TTC549 (cell line): Measurements from ENCODE around the gene FNDC1.

Source experiments
- FAIRE-seq: peaks from 2 replicates; lab custom pipeline; 2012; peaks lifted over from hg19 to GRCh38; lab: Jason Lieb, UNC

Gene FNDC1

GRCh38 chr6:159161839-159162238, 7.4 kb upstream of the FNDC1 start:
- no peak for FAIRE-seq

GRCh38 chr6:159163901-159164370, 5.3 kb upstream of the FNDC1 start:
- no peak for FAIRE-seq

GRCh38 chr6:159168536-159169192, 536 bp upstream of the FNDC1 start:
- no peak for FAIRE-seq

DNA sequence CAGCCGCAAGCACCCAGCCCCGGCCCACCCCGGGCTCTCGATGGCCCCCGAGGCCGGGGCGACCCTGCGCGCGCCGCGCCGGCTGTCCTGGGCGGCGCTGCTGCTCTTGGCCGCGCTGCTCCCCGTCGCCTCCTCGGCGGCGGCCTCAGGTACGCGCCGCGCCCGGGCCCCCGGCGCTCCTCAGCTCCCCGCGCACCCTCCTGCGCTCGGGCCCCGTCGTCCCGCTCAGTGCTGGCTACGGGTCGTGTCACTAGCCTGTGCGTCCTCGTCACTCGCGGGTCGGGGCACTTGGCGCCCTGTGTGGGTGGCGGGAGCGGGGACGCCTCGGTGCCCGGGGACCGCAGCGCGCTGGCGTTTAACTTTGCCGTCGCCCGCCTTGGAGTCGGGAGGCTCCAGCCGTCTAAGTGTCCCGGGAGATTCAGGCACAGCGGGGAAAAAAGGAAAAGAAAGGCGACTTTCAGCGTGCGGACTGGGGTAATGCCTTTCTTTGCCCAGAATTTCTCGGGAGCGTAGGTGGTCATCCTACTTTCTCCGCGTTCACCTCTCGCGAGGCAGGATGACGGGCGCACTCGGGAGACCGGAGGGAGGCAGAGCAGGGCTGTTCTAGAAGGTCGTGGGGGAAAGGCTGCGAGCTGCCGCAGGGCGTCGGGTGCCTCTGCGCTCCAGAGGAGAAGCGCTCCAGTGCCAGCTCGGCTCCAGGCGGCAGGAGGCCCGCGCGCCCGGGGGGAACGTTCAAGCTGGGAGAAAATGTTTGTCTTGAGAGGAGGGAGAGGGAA, 545 bp downstream of the FNDC1 start:
- FAIRE-seq = no peak

DNA sequence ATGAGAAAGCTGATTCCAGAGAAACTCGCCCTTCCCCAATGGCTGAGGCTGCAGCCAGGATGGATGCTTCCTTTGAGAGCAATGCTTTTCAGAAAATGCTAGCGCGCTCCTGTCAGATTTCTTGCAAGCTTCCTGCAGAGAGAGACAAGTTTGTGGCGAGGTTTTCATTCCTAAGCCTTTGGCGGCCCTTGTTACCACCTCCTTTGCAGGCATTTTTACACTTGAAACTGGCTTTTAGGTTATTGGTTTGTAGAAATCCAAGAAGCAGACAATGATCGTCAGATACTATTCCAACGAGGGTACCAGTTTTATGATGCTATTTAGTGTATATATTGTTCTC, 1.1 kb downstream of the FNDC1 start:
- no peak for FAIRE-seq

DNA sequence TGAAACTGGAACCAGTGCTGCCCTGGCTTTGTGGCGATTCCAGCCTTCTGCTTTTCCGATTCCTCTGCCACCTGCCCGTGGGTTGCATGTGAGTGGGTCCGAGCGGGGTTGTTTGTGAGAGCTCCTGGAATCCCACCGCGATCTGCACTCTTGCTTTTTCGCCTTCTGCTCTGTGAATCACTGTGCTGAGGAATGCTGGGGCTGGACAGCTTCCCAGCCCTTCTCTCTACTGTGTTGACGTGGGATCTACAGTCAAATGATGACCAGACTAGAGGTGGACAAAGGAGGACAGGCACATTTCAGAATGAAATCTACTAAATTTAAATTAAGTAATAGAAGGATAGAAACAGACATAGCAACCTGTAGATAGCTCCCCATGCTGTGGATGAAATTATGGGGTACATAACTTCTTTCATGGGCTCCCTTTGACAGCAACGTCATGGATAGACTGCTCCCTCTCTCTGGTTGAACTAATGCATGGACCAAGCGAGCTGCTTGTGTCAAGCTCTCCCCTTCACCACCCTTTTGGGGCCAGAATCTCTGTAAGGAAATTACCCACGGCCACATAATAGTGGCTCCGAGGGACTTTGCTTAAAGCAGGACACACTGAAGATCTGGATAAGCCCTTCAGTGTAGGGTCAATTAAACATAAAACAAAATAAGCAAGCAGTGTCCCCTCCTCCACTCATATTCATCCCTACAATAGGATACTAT, 2.0 kb downstream of the FNDC1 start:
- FAIRE-seq = no peak

DNA sequence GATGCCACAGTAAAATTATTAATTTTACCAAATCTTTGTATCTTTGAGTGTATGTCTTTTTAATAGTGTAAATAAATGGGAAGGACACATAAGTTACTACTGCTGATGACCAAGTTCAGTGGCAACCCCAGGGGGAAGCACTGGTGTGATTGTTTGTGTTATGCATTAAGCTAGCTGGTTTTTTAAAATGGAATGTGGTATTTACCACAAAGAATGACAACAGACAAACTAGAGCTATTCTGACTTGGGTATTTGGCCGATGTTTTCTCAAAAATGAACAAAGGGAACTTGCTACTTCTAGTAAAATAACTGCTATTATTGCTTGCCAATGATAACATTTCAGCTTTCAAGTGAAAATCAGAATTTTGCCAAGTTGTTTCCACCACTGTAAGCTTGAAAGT, 2.9 kb downstream of the FNDC1 start:
- FAIRE-seq = no peak

DNA sequence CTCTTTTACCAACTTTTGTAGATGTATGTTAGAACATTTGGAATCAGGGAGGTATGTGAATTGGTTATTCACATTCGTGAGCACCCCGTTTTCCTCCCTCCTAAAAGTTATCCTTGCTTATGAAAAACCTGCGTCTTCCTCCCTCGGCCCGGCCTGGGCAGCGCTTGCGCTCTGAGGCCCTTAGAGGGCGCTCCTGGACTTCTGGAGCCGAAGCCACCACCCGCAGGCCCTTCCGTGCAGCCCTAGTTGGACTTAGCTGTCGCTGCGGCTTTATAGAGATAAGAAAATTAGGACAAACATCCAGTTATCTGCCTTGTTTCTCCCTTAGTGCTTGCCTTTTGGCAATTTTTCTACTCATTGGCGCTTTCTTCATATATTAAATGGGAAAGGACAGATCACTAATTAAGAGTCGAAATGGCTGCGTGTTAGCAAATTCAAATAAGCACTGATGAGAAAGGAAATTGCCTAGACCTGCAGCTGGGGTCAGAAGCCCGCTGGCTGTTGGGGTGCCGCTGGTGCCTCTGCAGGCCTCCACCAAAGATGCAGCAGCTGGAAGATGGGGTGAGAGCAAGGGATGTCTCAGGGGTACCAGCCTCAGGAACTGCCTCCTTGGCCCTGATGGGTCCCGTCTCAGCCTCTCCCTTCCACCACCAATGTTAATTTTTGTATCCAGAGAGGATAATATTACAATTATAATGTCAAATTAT, 5.2 kb downstream of the FNDC1 start:
- FAIRE-seq = no peak

DNA sequence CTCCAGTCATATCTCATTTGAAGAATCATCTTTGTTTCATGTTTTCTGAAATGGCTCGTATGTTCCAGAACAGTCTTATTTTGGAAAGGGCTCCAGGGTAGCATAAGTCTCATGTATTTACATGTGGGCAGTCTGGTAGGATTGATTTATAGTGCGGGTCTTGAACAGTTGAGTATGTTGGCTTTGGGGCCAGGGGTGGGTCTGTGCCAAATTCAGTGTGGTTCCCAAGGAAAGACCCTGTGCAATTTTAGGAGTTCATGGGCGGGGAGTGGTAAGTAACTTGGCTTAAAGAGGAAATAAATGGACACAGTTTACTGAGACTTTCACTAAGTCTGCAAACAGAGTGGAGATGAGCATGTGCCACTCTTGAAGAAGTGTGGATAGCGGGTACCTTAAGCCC, 7.7 kb downstream of the FNDC1 start:
- no peak for FAIRE-seq

- FAIRE-seq = no peak
Observed at GRCh38 chr6:159178847-159179246, 9.6 kb downstream of the FNDC1 start.

- FAIRE-seq = no peak
Observed at GRCh38 chr6:159180001-159180400, 10.8 kb downstream of the FNDC1 start.

GRCh38 chr6:159181914-159182313, 12.7 kb downstream of the FNDC1 start:
- no peak for FAIRE-seq

DNA sequence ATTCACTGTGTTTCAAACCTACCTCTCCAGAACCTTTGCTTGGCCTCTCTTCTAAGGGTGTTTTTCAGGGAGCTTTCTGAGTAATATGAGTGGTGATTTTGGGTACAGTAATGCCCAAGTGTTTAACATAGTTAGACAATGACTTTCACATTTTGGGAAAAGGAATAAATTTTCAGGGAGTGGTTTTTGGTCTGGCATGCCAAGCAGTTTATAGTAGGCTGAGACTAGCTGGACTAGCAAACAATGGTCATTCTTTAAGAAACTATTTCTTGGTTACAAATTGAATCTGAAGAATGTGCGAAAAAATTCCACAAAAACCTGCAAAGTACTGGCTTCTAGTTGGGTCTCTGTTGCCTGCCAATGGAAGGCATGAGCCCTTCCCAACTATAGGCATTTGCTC, 15.4 kb downstream of the FNDC1 start:
- no peak for FAIRE-seq

GRCh38 chr6:159190460-159190859, 21.3 kb downstream of the FNDC1 start:
- no peak for FAIRE-seq

GRCh38 chr6:159193923-159194322, 24.7 kb downstream of the FNDC1 start:
- no peak for FAIRE-seq

GRCh38 chr6:159194421-159194820, 25.2 kb downstream of the FNDC1 start:
- FAIRE-seq = no peak

DNA sequence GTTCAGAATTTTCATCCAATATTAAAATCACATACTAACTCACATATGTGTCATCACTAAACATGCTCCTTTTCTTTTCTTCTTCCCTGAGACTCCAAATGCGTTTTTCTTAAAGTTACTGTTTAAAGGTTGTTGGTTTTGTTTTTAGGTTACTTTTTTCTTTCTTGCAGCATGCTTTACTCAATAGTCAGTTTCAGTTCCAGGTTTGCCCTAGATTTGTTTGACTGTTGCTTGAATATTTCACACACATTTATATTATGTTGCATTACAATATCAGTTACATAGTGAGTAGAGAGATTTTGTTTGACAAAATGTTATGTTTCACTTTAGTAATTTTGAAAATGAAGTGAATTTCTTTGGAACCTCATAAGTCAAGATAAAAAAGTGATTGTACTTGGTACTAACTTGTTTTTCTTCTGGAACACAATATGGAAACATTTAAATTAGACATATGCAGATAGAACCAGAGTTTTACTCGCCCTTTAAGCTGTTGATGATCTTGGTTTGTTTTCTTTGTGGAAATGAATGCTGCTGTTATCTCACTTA, 27.3 kb downstream of the FNDC1 start:
- FAIRE-seq = no peak

DNA sequence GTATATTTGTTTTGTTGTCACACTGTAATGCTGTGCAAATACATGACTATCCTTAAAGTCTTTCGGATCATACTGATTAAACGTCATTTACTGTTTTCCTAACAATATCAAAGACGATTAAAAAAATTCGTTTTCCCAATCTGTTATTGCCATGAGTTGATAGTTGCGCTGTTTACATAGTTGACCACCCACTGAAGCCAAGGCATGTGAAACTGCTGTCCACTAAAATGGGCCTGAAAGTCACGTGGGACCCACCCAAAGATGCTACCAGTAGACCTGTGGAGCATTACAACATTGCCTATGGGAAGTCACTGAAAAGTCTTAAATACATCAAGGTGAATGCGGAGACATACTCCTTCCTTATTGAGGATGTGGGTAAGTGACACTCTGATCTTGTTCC, 28.1 kb downstream of the FNDC1 start:
- no peak for FAIRE-seq

GRCh38 chr6:159201336-159201735, 32.1 kb downstream of the FNDC1 start:
- FAIRE-seq = no peak

DNA sequence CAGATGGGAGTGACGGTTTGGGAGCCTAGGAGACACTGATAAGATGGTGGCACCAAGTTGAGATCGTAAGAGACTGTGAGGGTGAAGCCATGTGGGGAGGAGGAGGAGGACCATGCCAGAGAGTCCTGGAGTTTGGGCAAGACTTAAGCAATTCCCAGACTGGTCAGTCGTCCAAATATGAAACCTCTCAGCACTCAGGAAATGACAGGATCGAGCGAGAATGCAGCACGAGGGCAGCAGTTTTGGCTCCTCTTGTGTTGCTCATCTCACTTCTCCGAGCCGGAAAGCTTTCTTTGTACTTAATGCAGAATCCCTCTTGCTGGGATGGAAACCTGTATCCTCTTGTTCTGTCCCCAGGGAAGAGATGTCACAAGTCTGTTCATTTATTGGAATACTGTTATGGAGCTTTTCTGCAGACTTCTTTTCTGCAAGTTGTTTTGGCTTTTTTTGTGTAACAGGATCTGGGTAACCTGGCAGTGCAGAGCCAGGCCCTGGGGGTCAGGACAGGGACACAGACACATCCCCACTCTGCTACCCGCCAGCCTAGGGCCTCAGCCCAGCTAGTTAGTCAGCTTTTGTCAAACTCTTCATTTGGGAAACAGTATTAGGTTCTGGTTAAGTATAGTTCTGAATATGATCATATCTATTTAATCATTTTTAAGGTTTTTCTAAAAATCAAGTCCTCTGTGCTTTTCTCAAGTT, 34.3 kb downstream of the FNDC1 start:
- FAIRE-seq = no peak

DNA sequence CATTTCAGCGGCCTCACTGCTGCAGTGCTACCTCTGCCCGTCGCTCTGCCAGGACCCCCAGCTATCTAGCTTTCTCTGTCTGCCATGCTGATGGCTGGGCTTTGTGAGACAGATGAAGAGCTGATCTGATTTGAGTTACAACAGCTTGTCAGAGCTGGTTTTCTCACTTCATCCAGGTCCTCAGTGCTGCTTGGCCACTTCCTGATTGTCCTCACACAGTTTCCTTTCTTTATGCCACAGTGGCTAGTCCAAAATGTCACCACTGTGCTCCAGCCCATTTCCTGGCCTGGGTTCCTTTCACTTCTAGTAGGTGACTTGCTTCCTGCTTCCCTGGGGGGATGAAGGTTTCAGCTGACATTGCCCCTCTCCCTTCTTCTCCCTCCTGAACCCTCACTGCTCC, 35.4 kb downstream of the FNDC1 start:
- no peak for FAIRE-seq

GRCh38 chr6:159212028-159212427, 42.8 kb downstream of the FNDC1 start:
- FAIRE-seq = no peak
